Spleen (tissue), 11 donors: ENCODE data around the gene ZNF831. TPM values are rescaled to one million over a fixed set of nuclear protein-coding genes. Genes with fewer than 3 reads are reported as not detected.

ENCODE experiments used
- DNase-seq: peaks from one replicate; pipeline ENCODE4 v3.0.0-alpha.2; 2020
- H3K27ac ChIP-seq, 8 donors: fragments of 200-600 bp; sonication (generic) in 7 of 8; 1 replicate in 4 of 8; 2 replicates in 4 of 8; pipeline versions ENCODE4 v1.5.0 to v1.8.0; 2016 to 2021; ENCODE audit warnings: inconsistent platforms in 4 of 8, mild to moderate bottlenecking in 4 of 8, moderate library complexity in 1 of 8
- H3K27me3 ChIP-seq, 7 donors: fragments of 200-600 bp; sonication (generic) in 6 of 7; replicated peaks in 1 of 7; 1 replicate in 4 of 7; 2 replicates in 3 of 7; pipeline versions ENCODE4 v1.5.0 to v1.8.0; 2016 to 2021; ENCODE audit warnings: inconsistent platforms in 3 of 7, mild to moderate bottlenecking in 1 of 7
- H3K36me3 ChIP-seq, 6 donors: fragments of 200-600 bp; sonication (generic) in 5 of 6; 1 replicate in 4 of 6; 2 replicates in 2 of 6; pipeline versions ENCODE4 v1.5.0 to v1.8.0; 2016 to 2021; ENCODE audit warnings: inconsistent platforms in 2 of 6
- H3K4me1 ChIP-seq, 6 donors: fragments of 200-600 bp; sonication (generic) in 5 of 6; 1 replicate in 3 of 6; 2 replicates in 3 of 6; pipeline versions ENCODE4 v1.5.0 to v1.8.0; 2016 to 2021; ENCODE audit warnings: inconsistent platforms in 3 of 6
- H3K4me3 ChIP-seq, 8 donors: fragments of 200-600 bp; sonication (generic) in 7 of 8; 1 replicate in 4 of 8; 2 replicates in 4 of 8; pipeline versions ENCODE4 v1.5.0 to v1.8.0; 2016 to 2021; ENCODE audit warnings: inconsistent platforms in 4 of 8, mild to moderate bottlenecking in 4 of 8, moderate library complexity in 2 of 8
- H3K9me3 ChIP-seq, 8 donors: fragments of 200-600 bp; sonication (generic) in 7 of 8; 1 replicate in 4 of 8; 2 replicates in 4 of 8; pipeline versions ENCODE4 v1.5.0 to v1.8.0; 2016 to 2021; ENCODE audit warnings: inconsistent platforms in 4 of 8
- CTCF ChIP-seq, 11 experiments: fragments of 200-600 bp in 7 of 11; fragments of 450-650 bp in 4 of 11; sonication (generic) in 4 of 11; IDR thresholded peaks in 8 of 11; conservative IDR thresholded peaks in 3 of 11; 1 replicate in 7 of 11; 2 replicates in 4 of 11; pipeline versions ENCODE4 v1.4.0 to v1.8.0; 2016 to 2021; ENCODE audit warnings: antibody characterized with exemption in 11 of 11, inconsistent platforms in 4 of 11, mild to moderate bottlenecking in 1 of 11
- POLR2A ChIP-seq, 3 donors: fragments of 450-650 bp; IDR thresholded peaks; one replicate each; pipeline ENCODE4 v1.5.1; 2017; ENCODE audit warnings: antibody characterized with exemption in 3 of 3, mild to moderate bottlenecking in 1 of 3
- POLR2AphosphoS5 ChIP-seq, 3 donors: sonication (generic); formaldehyde crosslinking; IDR thresholded peaks; one replicate each; pipeline ENCODE4 v1.5.1; 2017; ENCODE audit warnings: antibody characterized with exemption in 3 of 3
- WGBS, 5 donors: extraction: QIAGEN DNeasy Blood & Tissue Kit in 3 of 5; methylation state at CpG; one replicate each; pipeline versions ENCODE4 v1.1.5 to v1.1.7; 2013 to 2018; 5-methylcytosine and 5-hydroxymethylcytosine counted together
- intact Hi-C: fragments of 100-400 bp; cut with DNase I; formaldehyde crosslinking; loops from one replicate; pipeline ENCODE4 v1.15.0; 2023; ENCODE audit warnings: low total_unique reads
- polyA plus RNA-seq, 3 donors: library from polyadenylated mRNA; stranded (reverse); fragments of 200-250 nt; gene quantifications; one replicate each; pipeline ENCODE4 v1.2.1, GENCODE V29; 2013
- total RNA-seq, 7 donors: library from RNA; depleted of rRNA in 3 of 7; stranded (reverse); fragments of >200 nt in 3 of 7; fragmentation: NEBNext Ultra II Directional in 4 of 7; extraction: Animal tissue kit (Norgen Biotek cat#: 25700) in 4 of 7; gene quantifications; one replicate each; pipeline versions ENCODE4 v1.1.0 to v1.2.1, GENCODE V29; 2016 to 2021
- donor health status: healthy with polysubstance abuse.
- donor health status: DM: no; HTN: no; CAD: no; lungs with moderate emphysema.
- donor health status: DM: no; HTN: no; CAD: no.
- donor health status: Bipolar disorder and iron deficiency.
- donor health status: healthy.
- donor health status: DM: no; HTN: no; CAD: no.
- donor health status: DM: yes; HTN: yes; CAD: no.

ZNF831 gene
- total and polyA plus RNA-seq, 10 donors: 1.2 to 29.2 (median 10.3) TPM

- WGBS, 5 donors: 46 to 61% (median 50%) methylated on average over 4 of the region's 4 CpGs
- H3K4me1 ChIP-seq: peaks cover 0 to 12% (median under 1%) of the 10 kb centered on the region in 6 donors
- H3K27ac ChIP-seq: peak overlapping the region in 1 of 8 donors; percentile 22
- H3K9me3 ChIP-seq: peaks cover 0 to 7% (median 0%) of the 10 kb centered on the region in 8 donors
- H3K36me3 ChIP-seq: peaks cover 0 to 37% (median 1%) of the 10 kb centered on the region in 6 donors
- no peak overlapping the region for H3K4me3 ChIP-seq
- no peak for DNase-seq
- TF ChIP-seq POLR2A (IDR thresholded peaks at IDR 0.05) (no peak), POLR2AphosphoS5 (IDR thresholded peaks at IDR 0.05) (no peak), CTCF (IDR thresholded peaks at IDR 0.05 in 8 of 11, conservative IDR thresholded peaks at IDR 0.05 in 3 of 11) (no peak)
- intact Hi-C loops: no loop called here
- no peaks in the 10 kb centered on the region for H3K27me3 ChIP-seq
Measured at GRCh38 chr20:59247731-59248684, 84.4 kb downstream of the ZNF831 start.

GRCh38 chr20:59250293-59250692 is 86.7 kb downstream of the ZNF831 start:
- WGBS, 5 donors: 82 to 95% (median 90%) methylated on average over 6 of the region's 6 CpGs
- H3K4me1 ChIP-seq: peaks cover 0 to 31% (median 7%) of the 10 kb centered on the region in 6 donors

DNA sequence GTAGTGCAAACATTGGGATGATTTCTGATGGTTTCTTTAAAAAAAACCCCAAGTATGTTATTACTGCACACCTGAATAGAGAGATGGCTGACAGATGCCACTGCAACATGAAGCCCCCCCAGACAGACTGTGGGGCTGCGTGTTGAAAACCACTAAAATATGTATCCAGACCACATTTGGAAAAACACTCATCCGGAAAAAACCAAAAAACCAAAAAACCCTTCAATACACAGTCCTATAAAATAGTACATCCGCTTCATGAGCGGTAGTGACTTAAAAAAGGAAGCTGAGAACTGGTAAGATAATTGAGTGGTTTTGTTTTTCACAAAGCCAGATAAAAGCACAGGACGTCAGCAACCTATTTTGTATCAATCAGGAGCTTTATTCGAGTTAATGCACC is 89.7 kb downstream of the ZNF831 start:
- no peak for DNase-seq
- intact Hi-C loops: loop anchor here (10.0 kb wide), 1 partner anchor 151 kb away; no protein-coding TSS in a partner anchor
- Histone ChIP-seq H3K4me1 (peaks cover 0 to 38% (median 9%) of the 10 kb centered on the region in 6 donors), H3K27ac (peak overlapping the region in 5 of 8 donors; percentile 8 to 82 (median 50)), H3K9me3 (peaks cover 0 to 7% (median 0%) of the 10 kb centered on the region in 8 donors), H3K36me3 (peaks cover 0 to 32% (median 0%) of the 10 kb centered on the region in 6 donors), H3K27me3 (no peaks in the 10 kb centered on the region), H3K4me3 (no peak overlapping the region)
- 23 to 36% (median 29%) methylated on average over 6 of the region's 6 CpGs for WGBS, 5 donors
- TF ChIP-seq POLR2AphosphoS5 (IDR thresholded peaks at IDR 0.05): no peak
- no peak for TF ChIP-seq POLR2A (IDR thresholded peaks at IDR 0.05)
- no peak for TF ChIP-seq CTCF (IDR thresholded peaks at IDR 0.05 in 8 of 11, conservative IDR thresholded peaks at IDR 0.05 in 3 of 11)

More at GRCh38 chr20:59250293-59250692, 86.7 kb downstream of the ZNF831 start:
- H3K9me3 ChIP-seq: peaks cover 0 to 7% (median 0%) of the 10 kb centered on the region in 8 donors
- no peak for DNase-seq
- H3K36me3 ChIP-seq: peaks cover 0 to 36% (median 0%) of the 10 kb centered on the region in 6 donors
- no peaks in the 10 kb centered on the region for H3K27me3 ChIP-seq
- TF ChIP-seq POLR2AphosphoS5 (IDR thresholded peaks at IDR 0.05) (no peak), CTCF (IDR thresholded peaks at IDR 0.05 in 8 of 11, conservative IDR thresholded peaks at IDR 0.05 in 3 of 11) (no peak), POLR2A (IDR thresholded peaks at IDR 0.05) (no peak)
- H3K4me3 ChIP-seq: no peak overlapping the region
- intact Hi-C loops: loop anchor here (10.0 kb wide), 1 partner anchor 155 kb away; no protein-coding TSS in a partner anchor
- H3K27ac ChIP-seq: no peak overlapping the region
